T-helper 1 cell (primary cell): Measurements from ENCODE around the gene RARRES2.
"Not testable (repeated sequence)": the region's sequence is repeated elsewhere in the genome, so short reads cannot be mapped to it uniquely, and the experiment has no call there.

Experiments
- DNase-seq, 5 donors: peaks; one replicate each; pipeline ENCODE4 v3.0.0-alpha.2; 2012 to 2020

The RARRES2 gene

GRCh38 chr7:150314639-150315239 lies 26.7 kb downstream of the RARRES2 start:
- DNase-seq, result no peak

DNA sequence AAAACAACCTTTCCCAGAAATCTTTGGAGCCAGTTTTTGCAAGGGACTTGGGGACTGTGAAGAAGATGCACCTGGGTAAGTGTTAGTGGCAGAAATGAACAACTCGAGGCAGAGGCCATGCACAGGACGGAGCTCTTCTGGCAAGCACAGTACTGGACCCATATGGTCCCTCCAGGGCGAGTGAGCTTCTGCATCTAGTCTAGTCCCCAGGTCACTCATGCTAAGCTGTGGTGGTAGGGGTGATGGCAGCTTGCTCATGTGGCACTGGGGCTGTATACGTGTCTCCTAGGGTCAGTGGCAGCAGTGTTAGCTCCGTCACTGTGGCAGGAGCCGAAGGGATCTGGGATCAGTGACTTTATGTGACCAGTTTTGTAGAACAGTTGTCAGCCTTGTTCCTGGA lies 27.6 kb downstream of the RARRES2 start:
- DNase-seq, result no peak

DNA sequence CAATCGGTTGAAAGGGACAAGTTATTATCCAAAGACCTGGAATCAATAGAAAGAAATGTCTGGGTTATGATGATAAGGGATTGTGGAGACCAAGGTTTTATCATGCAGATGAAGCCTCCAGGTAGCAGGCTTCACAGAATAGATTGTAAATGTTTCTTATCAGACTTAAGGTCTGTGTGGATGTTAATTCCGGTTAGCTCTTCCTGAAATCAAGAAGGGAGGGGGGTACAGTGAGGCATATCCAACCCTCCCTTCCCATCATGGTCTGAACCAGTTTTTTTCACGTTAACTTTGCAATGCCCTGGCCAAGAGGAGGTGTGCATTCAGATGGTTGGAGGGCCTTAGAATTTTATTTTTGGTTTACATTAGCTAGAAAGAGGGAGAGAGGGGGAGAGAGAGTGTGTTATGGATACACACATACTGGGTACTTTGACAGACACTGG lies 28.0 kb downstream of the RARRES2 start:
- DNase-seq, result no peak

DNA sequence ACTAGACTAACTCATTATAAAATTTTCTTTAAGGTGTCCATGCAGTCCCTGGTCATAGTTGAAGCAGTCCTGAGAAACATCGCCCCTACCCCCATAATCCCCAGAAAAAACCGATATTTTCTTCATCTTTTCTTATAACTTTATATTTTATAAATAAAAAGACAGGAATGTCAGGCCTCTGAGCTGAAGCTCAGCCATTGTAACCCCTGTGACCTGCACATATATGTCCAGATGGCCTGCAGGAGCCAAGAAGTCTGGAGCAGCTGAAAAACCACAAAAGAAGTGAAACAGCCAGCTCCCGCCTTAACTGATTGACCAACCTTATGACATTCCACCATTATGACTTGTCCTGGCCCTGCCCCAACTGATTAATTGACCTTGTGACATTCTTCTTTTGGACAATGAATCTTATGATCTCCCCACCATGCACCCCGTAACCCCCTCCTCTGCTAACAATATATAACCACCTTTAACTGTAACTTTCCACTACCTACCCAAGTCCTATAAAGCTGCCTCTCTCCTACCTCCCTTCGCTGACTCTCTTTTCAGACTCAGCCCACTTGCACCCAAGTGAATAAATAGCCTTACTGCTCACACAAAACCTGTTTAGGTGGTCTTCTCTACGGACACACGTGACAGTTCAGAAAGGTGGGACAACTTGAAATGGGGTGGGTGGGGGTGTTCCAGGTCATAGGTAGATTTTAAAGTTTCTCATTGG lies 28.6 kb downstream of the RARRES2 start:
- not testable (repeated sequence) for DNase-seq

GRCh38 chr7:150311711-150312110 lies 29.7 kb downstream of the RARRES2 start:
- no peak for DNase-seq

DNA sequence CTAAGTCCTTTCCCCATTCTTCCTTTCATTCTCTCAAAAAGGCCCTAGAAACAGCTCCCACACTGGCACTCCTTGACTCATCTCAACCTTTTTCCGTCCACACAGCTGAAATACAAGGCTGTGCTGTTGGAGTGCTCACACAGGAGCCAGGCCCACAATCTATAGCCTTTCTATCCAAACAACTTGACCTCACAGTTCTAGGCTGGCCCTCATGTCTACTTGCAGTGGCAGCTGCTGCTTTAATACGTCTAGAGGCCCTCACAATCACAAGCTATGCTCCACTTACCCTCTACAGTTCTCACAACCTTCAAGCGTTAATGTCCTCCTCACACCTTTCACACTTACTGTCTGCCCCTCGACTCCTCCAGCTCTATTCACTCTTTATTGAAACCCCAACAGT lies 30.3 kb downstream of the RARRES2 start:
- DNase-seq, result no peak

GRCh38 chr7:150308575-150308974 lies 32.9 kb downstream of the RARRES2 start:
- no peak for DNase-seq

- no peak for DNase-seq
These were observed 33.5 kb downstream of the RARRES2 start for GRCh38 chr7:150307904-150308303.

DNA sequence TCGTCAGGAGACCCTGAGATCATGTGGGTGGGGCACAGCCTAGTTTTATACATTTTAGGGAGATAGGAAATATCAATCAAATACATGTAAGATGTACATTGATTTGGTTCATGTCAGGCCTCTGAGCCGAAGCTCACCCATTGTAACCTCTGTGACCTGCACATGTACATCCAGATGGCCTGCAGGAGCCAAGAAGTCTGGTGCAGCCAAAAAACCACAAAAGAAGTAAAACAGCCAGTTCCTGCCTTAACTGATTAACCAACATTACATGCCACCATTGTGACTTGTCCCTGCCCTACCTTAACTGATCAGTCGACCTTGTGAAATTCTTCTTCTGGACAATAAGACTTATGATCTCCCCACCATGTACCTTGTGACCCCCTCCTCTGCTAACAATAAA lies 34.3 kb downstream of the RARRES2 start:
- no peak for DNase-seq

GRCh38 chr7:150306377-150306776 lies 35.1 kb downstream of the RARRES2 start:
- not testable (repeated sequence) for DNase-seq

- not testable (repeated sequence) for DNase-seq
These were observed 35.5 kb downstream of the RARRES2 start for GRCh38 chr7:150305903-150306284.

- DNase-seq, result not testable (repeated sequence)
These were observed 36.0 kb downstream of the RARRES2 start for GRCh38 chr7:150305259-150305902.

GRCh38 chr7:150304499-150305258 lies 36.8 kb downstream of the RARRES2 start:
- DNase-seq, result not testable (repeated sequence)

- not testable (repeated sequence) for DNase-seq
These were observed 38.5 kb downstream of the RARRES2 start for GRCh38 chr7:150302908-150303310.

- DNase-seq, result not testable (repeated sequence)
These were observed 43.5 kb downstream of the RARRES2 start for GRCh38 chr7:150297978-150298377.

DNA sequence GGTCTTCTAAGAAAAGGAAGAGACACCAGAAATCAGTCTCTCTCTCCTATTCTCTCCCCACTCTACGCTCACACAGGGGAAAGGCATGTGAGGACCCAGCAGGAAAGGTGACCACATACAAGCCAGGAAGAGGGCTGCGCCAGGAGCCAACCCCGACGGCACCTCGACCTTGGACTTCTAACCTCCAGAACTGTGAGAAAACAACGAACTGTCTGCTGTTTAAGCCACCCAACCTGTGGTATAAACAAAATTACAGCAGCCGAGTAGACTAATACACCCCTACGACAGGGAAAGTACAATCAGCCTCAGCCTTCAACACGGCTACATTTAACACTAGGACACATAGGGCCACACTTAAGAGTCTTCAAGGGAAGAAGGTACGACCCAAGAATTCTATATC lies 44.6 kb downstream of the RARRES2 start:
- DNase-seq, result not testable (repeated sequence)

DNA sequence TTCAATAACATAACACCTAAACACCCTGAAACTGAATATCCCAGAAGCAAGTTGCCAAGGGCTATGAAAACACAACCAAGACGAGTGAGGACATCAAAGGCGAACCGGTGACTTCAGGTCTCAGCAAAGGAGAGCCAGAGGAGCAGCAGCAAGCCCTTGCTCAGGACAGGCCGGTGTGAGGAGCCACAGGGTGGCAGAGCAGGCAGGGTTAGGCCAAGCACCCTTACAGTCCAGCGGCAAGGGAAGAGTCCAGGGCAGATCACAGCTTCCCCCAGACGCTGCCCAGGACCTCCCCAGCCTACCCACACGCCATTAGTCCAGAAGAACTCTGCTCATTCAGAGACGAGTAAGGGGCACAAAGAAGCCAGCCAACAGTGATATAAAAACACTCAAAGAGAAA lies 45.8 kb downstream of the RARRES2 start:
- not testable (repeated sequence) for DNase-seq

- DNase-seq, result not testable (repeated sequence)
These were observed 46.4 kb downstream of the RARRES2 start for GRCh38 chr7:150295027-150295426.

GRCh38 chr7:150290317-150290716 lies 51.1 kb downstream of the RARRES2 start:
- DNase-seq, result not testable (repeated sequence)

DNA sequence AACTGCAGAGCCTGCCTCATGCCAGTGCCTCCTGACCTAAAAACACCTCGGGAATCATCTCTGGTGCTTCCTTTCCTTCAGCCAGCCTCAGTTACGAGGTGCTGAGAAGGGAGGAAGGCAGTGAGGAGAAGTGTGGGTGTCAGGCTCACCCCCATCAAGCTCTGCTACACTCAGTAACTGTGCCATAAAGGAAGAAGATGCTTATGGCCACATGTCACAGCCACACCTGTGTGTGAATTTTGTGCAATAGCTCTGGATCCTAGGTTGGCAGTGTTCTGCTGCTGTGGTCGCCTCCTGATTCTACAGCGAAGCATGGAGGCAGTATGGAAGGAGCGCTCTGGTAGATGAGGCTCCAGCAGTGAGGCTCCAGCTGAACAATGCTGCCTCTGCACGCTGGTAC lies 52.6 kb downstream of the RARRES2 start:
- not testable (repeated sequence) for DNase-seq
